Astrocyte (in vitro differentiated cells and primary cell): ENCODE data around the gene CCDC81. TPM values are rescaled to one million over a fixed set of nuclear protein-coding genes. Genes with fewer than 3 reads are reported as not detected.

Experiments used
- DNase-seq: peaks from one replicate; pipeline ENCODE4 v3.0.0-alpha.2; 2010; ENCODE audit warnings: low read depth
- FAIRE-seq: peaks from 2 replicates; lab custom pipeline; 2011; peaks lifted over from hg19 to GRCh38; lab: Jason Lieb, UNC
- H2AFZ ChIP-seq: 2 replicates; pipeline ENCODE4 v1.6.0; 2012; ENCODE audit warnings: low read depth, low read length, inconsistent platforms
- H3K27ac ChIP-seq: 2 replicates; pipeline ENCODE4 v1.5.1; 2011; ENCODE audit warnings: low read depth, low read length, inconsistent platforms
- H3K27me3 ChIP-seq: 2 replicates; pipeline ENCODE4 v1.6.0; 2011; ENCODE audit warnings: low read length, inconsistent platforms; ENCODE audit not compliant: insufficient read depth
- H3K36me3 ChIP-seq: 2 replicates; pipeline ENCODE4 v1.5.1; 2011; ENCODE audit warnings: low read length, inconsistent platforms; ENCODE audit not compliant: insufficient read depth
- H3K4me1 ChIP-seq: 2 replicates; pipeline ENCODE4 v1.5.1; 2011; ENCODE audit warnings: low read length, inconsistent platforms; ENCODE audit not compliant: insufficient read depth
- H3K4me2 ChIP-seq: 2 replicates; pipeline ENCODE4 v1.6.0; 2012; ENCODE audit warnings: low read length, inconsistent platforms
- H3K4me3 ChIP-seq: 2 replicates; pipeline ENCODE4 v1.5.1; 2011; ENCODE audit warnings: low read depth, mild to moderate bottlenecking, low read length, inconsistent platforms; ENCODE audit not compliant: insufficient read depth
- H3K79me2 ChIP-seq: 2 replicates; pipeline ENCODE4 v1.6.0; 2012; ENCODE audit warnings: mild to moderate bottlenecking, low read length, inconsistent platforms; ENCODE audit not compliant: insufficient read depth
- H3K9ac ChIP-seq: 2 replicates; pipeline ENCODE4 v1.6.0; 2012; ENCODE audit warnings: mild to moderate bottlenecking, low read length, inconsistent platforms
- H3K9me3 ChIP-seq: 2 replicates; pipeline ENCODE4 v1.5.1; 2012; ENCODE audit warnings: low read depth, mild to moderate bottlenecking, low read length, inconsistent platforms; ENCODE audit not compliant: insufficient read depth
- H4K20me1 ChIP-seq: 2 replicates; pipeline ENCODE4 v1.6.0; 2012; ENCODE audit warnings: low read length, inconsistent platforms; ENCODE audit not compliant: insufficient read depth
- H3K27ac Mint-ChIP-seq: one replicate; pipeline ENCODE4 v1.8.0; 2021; ENCODE audit warnings: mild to moderate bottlenecking, mixed read lengths; ENCODE audit not compliant: unreplicated experiment
- H3K27me3 Mint-ChIP-seq: one replicate; pipeline ENCODE4 v1.8.0; 2021; ENCODE audit warnings: low read depth, mixed read lengths; ENCODE audit not compliant: unreplicated experiment
- H3K36me3 Mint-ChIP-seq: one replicate; pipeline ENCODE4 v1.8.0; 2021; ENCODE audit warnings: low read depth, mixed read lengths; ENCODE audit not compliant: unreplicated experiment
- H3K4me1 Mint-ChIP-seq: one replicate; pipeline ENCODE4 v1.8.0; 2021; ENCODE audit warnings: low read depth, mixed read lengths; ENCODE audit not compliant: unreplicated experiment
- H3K4me3 Mint-ChIP-seq: one replicate; pipeline ENCODE4 v1.8.0; 2021; ENCODE audit warnings: mild to moderate bottlenecking, moderate library complexity, mixed read lengths; ENCODE audit not compliant: unreplicated experiment
- H3K9me3 Mint-ChIP-seq: one replicate; pipeline ENCODE4 v1.8.0; 2021; ENCODE audit warnings: mild to moderate bottlenecking, mixed read lengths; ENCODE audit not compliant: unreplicated experiment
- CTCF ChIP-seq: IDR thresholded peaks from 2 replicates; pipeline ENCODE4 v1.5.1; 2011; ENCODE audit warnings: low read depth, mild to moderate bottlenecking, inconsistent platforms, low read length, moderate library complexity; ENCODE audit not compliant: insufficient read depth
- EZH2 ChIP-seq: IDR thresholded peaks from 2 replicates; pipeline ENCODE4 v1.6.1; 2012; ENCODE audit warnings: mild to moderate bottlenecking, low read length, inconsistent platforms; ENCODE audit not compliant: insufficient read depth
- total RNA-seq: library from RNA; stranded (reverse); gene quantifications from 2 replicates; pipeline ENCODE4 v1.2.1, GENCODE V29; 2021

Gene CCDC81
- total RNA-seq, 1 donor from 2014 or later, result 4.3 TPM

DNA sequence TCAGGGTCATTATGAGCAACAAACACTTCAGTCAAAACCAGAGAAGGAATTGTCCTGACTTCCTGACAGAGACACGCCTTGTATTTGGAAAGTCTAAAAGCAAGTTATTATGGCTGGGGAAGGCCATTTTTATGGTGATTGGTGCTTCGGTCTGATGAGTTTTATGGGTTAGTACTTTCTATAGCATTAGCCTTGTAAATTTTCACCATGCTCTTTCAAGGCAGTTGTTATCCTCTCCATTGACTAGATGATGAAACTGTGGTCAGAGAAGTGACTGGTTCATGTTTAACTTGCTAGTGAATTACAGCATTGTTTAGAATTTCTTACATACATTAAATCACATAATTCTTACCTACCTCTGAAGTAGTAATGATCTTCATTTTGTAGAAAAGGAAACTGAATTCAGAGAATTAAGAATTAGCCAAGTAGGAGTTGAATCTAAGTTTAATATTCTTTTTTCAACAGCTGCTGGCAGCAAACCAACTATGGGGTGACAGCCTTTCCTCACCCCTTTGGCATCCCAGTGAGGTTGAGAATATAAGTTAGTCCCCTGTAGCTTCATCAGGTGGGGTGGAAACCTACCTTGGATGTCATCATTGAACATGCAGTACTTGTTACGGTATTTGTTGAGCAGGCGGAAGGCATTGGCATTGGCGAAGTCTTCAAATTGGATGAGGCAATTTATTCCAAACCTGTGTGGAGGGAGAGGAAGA is 90.0 kb downstream of the CCDC81 start:
- Histone ChIP-seq H3K9ac (no peak overlapping the region), H3K36me3 (no peaks in the 10 kb centered on the region), H3K4me1 (peaks cover 13% of the 10 kb centered on the region), H3K4me3 (no peak overlapping the region), H3K27me3 (no peaks in the 10 kb centered on the region), H2AFZ (no peak overlapping the region), H3K4me2 (no peak overlapping the region), H4K20me1 (no peaks in the 10 kb centered on the region), H3K9me3 (no peaks in the 10 kb centered on the region), H3K79me2 (no peaks in the 10 kb centered on the region), H3K27ac (no peak overlapping the region)
- Mint-ChIP-seq H3K36me3 (peaks cover 22% of the 10 kb centered on the region), H3K27me3 (no peaks in the 10 kb centered on the region), H3K27ac (peak overlapping the region; percentile 22), H3K9me3 (no peaks in the 10 kb centered on the region), H3K4me1 (peaks cover 29% of the 10 kb centered on the region), H3K4me3 (no peak overlapping the region)
- FAIRE-seq, result no peak
- TF ChIP-seq EZH2, result no peak
- no peak for TF ChIP-seq CTCF
- DNase-seq, result no peak

DNA sequence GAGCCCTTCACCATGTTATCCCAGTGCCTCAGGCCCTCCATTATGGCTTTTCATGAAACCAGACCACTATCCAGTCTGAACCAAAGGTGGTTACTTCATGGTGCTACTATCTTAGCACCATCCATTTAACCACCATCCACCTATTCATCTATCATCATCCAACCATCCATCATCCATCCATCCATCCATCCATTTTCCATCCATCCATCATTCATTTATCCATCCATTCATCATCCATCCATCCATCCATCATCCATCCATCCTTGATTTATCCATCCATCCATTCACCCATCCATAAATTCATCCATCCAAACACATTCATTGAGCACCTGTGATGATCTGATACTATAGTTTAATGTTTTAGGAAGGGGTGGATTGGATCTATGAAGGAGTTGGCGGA is 93.5 kb downstream of the CCDC81 start:
- Histone ChIP-seq H3K27me3 (no peaks in the 10 kb centered on the region), H3K4me3 (no peak overlapping the region), H3K36me3 (no peaks in the 10 kb centered on the region), H3K79me2 (no peaks in the 10 kb centered on the region), H4K20me1 (no peaks in the 10 kb centered on the region), H3K4me2 (no peak overlapping the region), H2AFZ (no peak overlapping the region), H3K4me1 (no peaks in the 10 kb centered on the region), H3K9ac (no peak overlapping the region), H3K27ac (no peak overlapping the region), H3K9me3 (no peaks in the 10 kb centered on the region)
- no peaks in the 10 kb centered on the region for H3K9me3 Mint-ChIP-seq
- peaks cover 15% of the 10 kb centered on the region for H3K36me3 Mint-ChIP-seq
- DNase-seq (no peak), FAIRE-seq (no peak)
- H3K27ac Mint-ChIP-seq, result no peak overlapping the region
- TF ChIP-seq CTCF, result no peak
- TF ChIP-seq EZH2, result no peak
- H3K27me3 Mint-ChIP-seq, result no peaks in the 10 kb centered on the region
- H3K4me1 Mint-ChIP-seq, result peaks cover 27% of the 10 kb centered on the region
- H3K4me3 Mint-ChIP-seq, result no peak overlapping the region

DNA sequence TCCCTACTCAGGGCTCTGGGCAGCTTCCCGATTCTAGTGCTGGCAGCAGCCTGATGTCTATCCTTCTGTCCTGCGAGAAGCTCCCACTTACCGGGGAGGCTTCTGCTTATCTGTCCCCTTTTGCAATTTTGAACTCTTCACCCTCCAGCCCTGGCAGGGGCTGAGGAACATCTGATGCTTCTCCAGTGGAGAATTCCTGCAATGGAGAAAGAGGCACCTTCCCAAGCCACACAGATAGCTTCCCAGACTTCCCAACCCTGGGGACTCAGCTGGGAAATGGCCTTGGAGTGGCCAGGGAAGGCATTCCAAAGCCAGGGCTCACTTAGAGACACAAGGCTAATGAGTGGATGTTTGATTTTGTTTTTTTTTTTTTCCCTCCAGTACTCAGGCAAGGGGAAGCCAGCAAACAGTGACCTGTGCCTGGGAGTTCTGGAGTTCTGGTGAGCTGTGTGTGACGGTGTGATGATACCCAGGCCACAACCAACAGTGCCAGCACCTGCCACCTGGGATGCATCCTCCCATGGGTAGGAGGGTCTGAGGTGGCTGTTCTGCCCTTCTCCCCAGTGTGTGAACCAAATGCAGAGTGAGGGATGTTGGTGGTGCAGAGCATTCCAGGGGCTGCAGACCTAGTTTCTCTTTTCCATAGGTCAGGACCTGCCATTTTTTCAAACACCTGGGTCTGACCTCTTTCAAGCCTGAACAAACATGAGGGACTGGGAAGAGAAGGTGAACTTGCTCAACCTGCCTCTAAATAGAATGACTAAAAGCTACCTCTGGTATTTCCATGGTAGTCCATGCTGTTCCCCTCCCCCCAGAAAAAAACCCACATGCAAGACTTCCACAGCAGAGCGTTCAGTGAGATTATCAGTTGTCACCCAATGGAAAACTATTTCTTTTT is 95.1 kb downstream of the CCDC81 start:
- Mint-ChIP-seq H3K27ac (no peak overlapping the region), H3K4me1 (peaks cover 21% of the 10 kb centered on the region), H3K4me3 (no peak overlapping the region), H3K36me3 (peaks cover 14% of the 10 kb centered on the region), H3K9me3 (no peaks in the 10 kb centered on the region), H3K27me3 (no peaks in the 10 kb centered on the region)
- Histone ChIP-seq H3K9ac (no peak overlapping the region), H3K4me3 (no peak overlapping the region), H2AFZ (no peak overlapping the region), H3K27ac (no peak overlapping the region), H3K4me2 (no peak overlapping the region), H4K20me1 (no peaks in the 10 kb centered on the region), H3K9me3 (no peaks in the 10 kb centered on the region), H3K27me3 (no peaks in the 10 kb centered on the region), H3K79me2 (no peaks in the 10 kb centered on the region), H3K4me1 (peaks cover 11% of the 10 kb centered on the region), H3K36me3 (no peaks in the 10 kb centered on the region)
- no peak for DNase-seq
- TF ChIP-seq CTCF, result no peak
- no peak for TF ChIP-seq EZH2
- FAIRE-seq, result no peak
